GM19043 (cell line): Measurements from ENCODE around the gene TCF12.
"Not testable (repeated sequence)": the region's sequence is repeated elsewhere in the genome, so short reads cannot be mapped to it uniquely, and the experiment has no call there.

ENCODE experiments used
- ATAC-seq: cut with Tn5 transposase; IDR thresholded peaks from one replicate; pipeline ENCODE4 v1.9.1; 2021; ENCODE audit warnings: low read depth; ENCODE audit not compliant: unreplicated experiment

Gene TCF12

GRCh38 chr15:56913670-56914069 lies 4.8 kb upstream of the TCF12 start:
- ATAC-seq, result no peak

GRCh38 chr15:56915888-56916287 lies 2.6 kb upstream of the TCF12 start:
- ATAC-seq, result no peak

- ATAC-seq, result no peak
Measured at GRCh38 chr15:56916825-56917477, 1.5 kb upstream of the TCF12 start.

- no peak for ATAC-seq
Measured at GRCh38 chr15:56917652-56918045, 795 bp upstream of the TCF12 start.

GRCh38 chr15:56919031-56919608 lies 676 bp downstream of the TCF12 start:
- no peak for ATAC-seq

- ATAC-seq, result no peak
Measured at GRCh38 chr15:56919609-56920366, 1.3 kb downstream of the TCF12 start.

- ATAC-seq, result no peak
Measured at GRCh38 chr15:56920367-56920627, 1.9 kb downstream of the TCF12 start.

GRCh38 chr15:56923174-56923591 lies 4.7 kb downstream of the TCF12 start:
- no peak for ATAC-seq

- no peak for ATAC-seq
Measured at GRCh38 chr15:56927816-56928215, 9.4 kb downstream of the TCF12 start.

- ATAC-seq, result no peak
Measured at GRCh38 chr15:56929399-56929798, 11.0 kb downstream of the TCF12 start.

- ATAC-seq, result no peak
Measured at GRCh38 chr15:56929933-56930332, 11.5 kb downstream of the TCF12 start.

- ATAC-seq, result no peak
Measured at GRCh38 chr15:56930669-56931313, 12.3 kb downstream of the TCF12 start.

- no peak for ATAC-seq
Measured at GRCh38 chr15:56931639-56932508, 13.4 kb downstream of the TCF12 start.

GRCh38 chr15:56932509-56932868 lies 14.0 kb downstream of the TCF12 start:
- not testable (repeated sequence) for ATAC-seq

GRCh38 chr15:56933410-56933809 lies 15.0 kb downstream of the TCF12 start:
- ATAC-seq, result no peak

- ATAC-seq, result no peak
Measured at GRCh38 chr15:56933811-56934210, 15.4 kb downstream of the TCF12 start.

GRCh38 chr15:56934269-56934668 lies 15.8 kb downstream of the TCF12 start:
- ATAC-seq, result no peak

GRCh38 chr15:56936929-56937328 lies 18.5 kb downstream of the TCF12 start:
- ATAC-seq, result no peak

- no peak for ATAC-seq
Measured at GRCh38 chr15:56939257-56939656, 20.8 kb downstream of the TCF12 start.

GRCh38 chr15:56940388-56940787 lies 21.9 kb downstream of the TCF12 start:
- no peak for ATAC-seq

GRCh38 chr15:56942118-56942517 lies 23.7 kb downstream of the TCF12 start:
- no peak for ATAC-seq
